OCI-LY7 (cell line): ENCODE results near the gene PALD1. TPM values are rescaled to one million over a fixed set of nuclear protein-coding genes. Genes with fewer than 3 reads are reported as not detected.

Source experiments
- BruUV-seq: library from RNA; stranded (reverse); fragments of 400-500 nt; replicated peaks from 2 replicates; lab custom pipeline; 2021; lab: Mats Ljungman, UMichigan
- CTCF ChIA-PET: fragments of 300-600 bp; sonication (Branson Sonifier 250); formaldehyde crosslinking; loops from one replicate; lab custom pipeline; 2022; ENCODE audit warnings: antibody characterized with exemption; ENCODE audit not compliant: unreplicated experiment; lab: Charles Lee
- POLR2A ChIA-PET: fragments of 300-600 bp; sonication (Branson Sonifier 250); formaldehyde crosslinking; loops from one replicate; lab custom pipeline; 2022; ENCODE audit warnings: antibody characterized with exemption; lab: Charles Lee
- DNase-seq: peaks from one replicate; pipeline ENCODE4 v3.0.0-alpha.2; 2015; ENCODE audit warnings: low spot score
- H2AFZ ChIP-seq: fragments of 200-600 bp; sonication (generic), shearing (Covaris generic); 2 replicates; pipeline ENCODE4 v1.6.1; 2014; ENCODE audit warnings: mild to moderate bottlenecking, antibody characterized with exemption, low read length, moderate library complexity
- H3K27ac ChIP-seq: fragments of 200-600 bp; sonication (generic); 2 replicates; pipeline ENCODE4 v1.5.1; 2014; ENCODE audit warnings: mixed run types, low read depth, mild to moderate bottlenecking, moderate library complexity, low read length, inconsistent platforms; ENCODE audit not compliant: poor library complexity, severe bottlenecking
- H3K36me3 ChIP-seq: fragments of 200-600 bp; sonication (generic); 2 replicates; pipeline ENCODE4 v1.6.1; 2014; ENCODE audit warnings: mild to moderate bottlenecking, antibody characterized with exemption, low read length, moderate library complexity, mixed read lengths; ENCODE audit not compliant: insufficient read depth
- H3K4me1 ChIP-seq: fragments of 200-600 bp; sonication (generic); 2 replicates; pipeline ENCODE4 v1.5.1; 2014; ENCODE audit warnings: mild to moderate bottlenecking, low read length; ENCODE audit not compliant: insufficient read depth, poor library complexity, severe bottlenecking
- H3K4me2 ChIP-seq: fragments of 200-600 bp; sonication (generic); 2 replicates; pipeline ENCODE4 v1.6.1; 2014; ENCODE audit warnings: mild to moderate bottlenecking, low read length
- H3K4me3 ChIP-seq: fragments of 200-600 bp; sonication (generic); 2 replicates; pipeline ENCODE4 v1.5.1; 2014; ENCODE audit warnings: mild to moderate bottlenecking, low read depth, low read length; ENCODE audit not compliant: poor library complexity, severe bottlenecking
- H3K79me2 ChIP-seq: fragments of 200-600 bp; sonication (generic); 2 replicates; pipeline ENCODE4 v1.6.1; 2016; ENCODE audit warnings: low read depth, mild to moderate bottlenecking, low read length, moderate library complexity, mixed read lengths; ENCODE audit not compliant: insufficient read depth
- H3K9me2 ChIP-seq: fragments of 200-600 bp; sonication (generic); 2 replicates; pipeline ENCODE4 v1.6.1; 2016; ENCODE audit warnings: mild to moderate bottlenecking, low read length, mixed read lengths; ENCODE audit not compliant: insufficient read depth
- H3K9me3 ChIP-seq: fragments of 200-600 bp; sonication (generic); 2 replicates; pipeline ENCODE4 v1.6.1; 2014; ENCODE audit warnings: mild to moderate bottlenecking, mixed run types, low read length, mixed read lengths
- H4K20me1 ChIP-seq: fragments of 200-600 bp; sonication (generic); 2 replicates; pipeline ENCODE4 v1.6.1; 2014; ENCODE audit warnings: mild to moderate bottlenecking, antibody characterized with exemption, low read length, moderate library complexity, mixed read lengths; ENCODE audit not compliant: insufficient read depth
- EZH2phosphoT487 ChIP-seq: fragments of 200-600 bp; sonication (generic); IDR thresholded peaks from 2 replicates; pipeline ENCODE4 v1.6.1; 2018; ENCODE audit warnings: low read depth, borderline replicate concordance, mild to moderate bottlenecking, mixed run types, antibody characterized with exemption, low read length, moderate library complexity, mixed read lengths
- intact Hi-C: fragments of 100-400 bp; cut with micrococcal nuclease; formaldehyde crosslinking; loops from one replicate; pipeline ENCODE4 v1.10.0; 2022; ENCODE audit not compliant: unreplicated experiment
- total RNA-seq, 2 experiments: library from RNA; depleted of rRNA in 1 of 2; stranded (reverse); fragments of >200 nt in 1 of 2; shearing (Covaris generic) in 1 of 2; gene quantifications; 2 replicates each; pipeline ENCODE4 v1.2.3, GENCODE V29; 2014 to 2022
- TF ChIP-seq, protein P1 (sequence below): fragments of 200-600 bp; sonication (generic); conservative IDR thresholded peaks from 2 replicates; pipeline ENCODE4 v1.5.1; 2014; ENCODE audit warnings: mild to moderate bottlenecking, antibody characterized with exemption, low read length, moderate library complexity, mixed read lengths

The PALD1 gene
- total RNA-seq, 2 experiments from 2014 or later = 52.7 to 66.7 TPM

DNA sequence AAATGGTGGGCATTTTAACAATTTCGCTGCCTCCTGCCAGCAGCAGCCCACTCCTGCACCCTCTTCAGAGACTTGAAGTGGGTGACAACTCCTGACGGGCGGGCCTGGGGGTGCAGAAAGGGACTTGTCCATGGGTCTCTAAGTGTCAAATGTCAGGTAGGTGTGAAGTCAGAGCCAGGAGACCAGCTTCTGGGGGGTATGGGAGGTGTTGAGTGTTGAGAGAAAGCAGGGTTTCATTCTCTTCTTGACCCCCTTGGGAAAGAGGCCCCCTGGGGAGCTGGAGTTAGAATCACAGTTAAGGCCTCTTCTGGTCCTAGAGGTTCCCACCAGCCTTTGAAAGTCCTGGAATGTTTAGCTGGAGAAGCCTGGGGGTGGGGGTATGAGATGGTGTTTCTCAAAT is 11.6 kb upstream of the PALD1 start:
- Histone ChIP-seq H3K4me2 (no peak overlapping the region), H3K4me1 (peaks cover 7% of the 10 kb centered on the region), H3K9me2 (no peaks in the 10 kb centered on the region), H2AFZ (no peak overlapping the region), H3K27ac (no peak overlapping the region), H3K9me3 (no peaks in the 10 kb centered on the region), H3K79me2 (no peaks in the 10 kb centered on the region), H3K36me3 (no peaks in the 10 kb centered on the region), H4K20me1 (no peaks in the 10 kb centered on the region), H3K4me3 (no peak overlapping the region)
- ChIA-PET CTCF (interaction anchor here (0.6 kb wide), 1 partner anchor 85 kb away, joined by 3 read pairs; no protein-coding TSS in a partner anchor), POLR2A (no interaction called here)
- intact Hi-C loops = no loop called here
- no TSS peak for BruUV-seq
- no peak for TF ChIP-seq EZH2phosphoT487
- TF ChIP-seq, protein P1, sequence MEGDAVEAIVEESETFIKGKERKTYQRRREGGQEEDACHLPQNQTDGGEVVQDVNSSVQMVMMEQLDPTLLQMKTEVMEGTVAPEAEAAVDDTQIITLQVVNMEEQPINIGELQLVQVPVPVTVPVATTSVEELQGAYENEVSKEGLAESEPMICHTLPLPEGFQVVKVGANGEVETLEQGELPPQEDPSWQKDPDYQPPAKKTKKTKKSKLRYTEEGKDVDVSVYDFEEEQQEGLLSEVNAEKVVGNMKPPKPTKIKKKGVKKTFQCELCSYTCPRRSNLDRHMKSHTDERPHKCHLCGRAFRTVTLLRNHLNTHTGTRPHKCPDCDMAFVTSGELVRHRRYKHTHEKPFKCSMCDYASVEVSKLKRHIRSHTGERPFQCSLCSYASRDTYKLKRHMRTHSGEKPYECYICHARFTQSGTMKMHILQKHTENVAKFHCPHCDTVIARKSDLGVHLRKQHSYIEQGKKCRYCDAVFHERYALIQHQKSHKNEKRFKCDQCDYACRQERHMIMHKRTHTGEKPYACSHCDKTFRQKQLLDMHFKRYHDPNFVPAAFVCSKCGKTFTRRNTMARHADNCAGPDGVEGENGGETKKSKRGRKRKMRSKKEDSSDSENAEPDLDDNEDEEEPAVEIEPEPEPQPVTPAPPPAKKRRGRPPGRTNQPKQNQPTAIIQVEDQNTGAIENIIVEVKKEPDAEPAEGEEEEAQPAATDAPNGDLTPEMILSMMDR = no peak
- no peak for DNase-seq

DNA sequence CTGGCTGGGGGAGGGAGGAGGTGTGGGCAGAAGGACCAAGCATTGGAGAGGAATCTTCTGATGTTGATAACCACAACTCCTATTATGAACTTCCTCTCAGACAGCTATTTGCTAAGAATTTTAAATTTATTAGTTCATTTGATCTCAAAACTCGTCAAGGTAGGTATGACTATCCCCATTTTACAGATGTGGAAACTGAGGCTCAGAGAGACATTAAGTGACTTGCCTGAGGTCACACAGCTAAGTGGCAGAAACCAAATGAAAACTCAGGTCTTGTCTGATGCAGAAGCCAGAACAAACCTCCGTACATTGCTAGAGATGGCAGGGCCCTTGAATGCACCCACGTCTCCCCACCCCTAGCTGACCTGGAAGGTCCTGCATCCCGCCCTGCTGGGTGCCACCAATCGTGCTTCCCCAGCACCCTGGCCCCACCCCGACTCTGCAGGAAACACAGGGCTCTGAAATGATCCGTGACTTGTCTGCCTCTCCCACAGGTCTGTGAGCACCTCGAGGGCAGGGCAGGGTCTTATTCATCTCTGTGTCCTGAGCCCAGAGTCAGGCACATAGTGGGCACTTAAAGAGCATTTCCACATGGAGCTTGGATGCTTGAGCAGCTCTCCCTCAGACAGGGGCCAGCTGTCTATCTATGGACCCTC is 5.6 kb upstream of the PALD1 start:
- Histone ChIP-seq H2AFZ (no peak overlapping the region), H4K20me1 (no peaks in the 10 kb centered on the region), H3K9me3 (no peaks in the 10 kb centered on the region), H3K9me2 (no peaks in the 10 kb centered on the region), H3K4me1 (peaks cover 34% of the 10 kb centered on the region), H3K79me2 (no peaks in the 10 kb centered on the region), H3K27ac (no peak overlapping the region), H3K36me3 (no peaks in the 10 kb centered on the region), H3K4me2 (no peak overlapping the region), H3K4me3 (no peak overlapping the region)
- no peak for DNase-seq
- ChIA-PET CTCF (no interaction called here), POLR2A (no interaction called here)
- intact Hi-C loops = no loop called here
- no peak for TF ChIP-seq EZH2phosphoT487
- TF ChIP-seq, protein P1 = no peak
- no TSS peak for BruUV-seq

DNA sequence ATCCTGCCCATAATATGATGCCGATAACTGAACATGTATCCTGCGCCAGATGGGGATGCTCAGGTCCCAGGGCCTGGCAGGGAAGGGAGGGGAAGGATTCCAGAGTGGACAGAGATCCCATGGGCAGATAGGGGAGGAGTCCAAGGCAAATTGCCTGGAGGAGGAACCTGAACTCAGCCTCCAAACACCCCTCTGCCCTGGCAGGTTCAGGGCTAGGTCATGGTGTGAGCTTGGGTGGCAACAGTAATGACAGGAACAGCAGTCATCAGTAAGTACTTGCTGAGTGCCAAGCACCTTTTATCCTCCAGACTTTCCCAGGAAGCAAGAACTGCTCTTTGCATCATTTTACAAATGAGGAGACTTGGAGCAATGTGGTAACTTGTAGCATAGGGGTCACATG is 3.8 kb upstream of the PALD1 start:
- ChIA-PET CTCF (no interaction called here), POLR2A (no interaction called here)
- Histone ChIP-seq H3K27ac (no peak overlapping the region), H4K20me1 (no peaks in the 10 kb centered on the region), H2AFZ (no peak overlapping the region), H3K4me2 (no peak overlapping the region), H3K4me3 (no peak overlapping the region), H3K36me3 (peaks cover 8% of the 10 kb centered on the region; the same call in 1 of the 2 replicates), H3K9me3 (no peaks in the 10 kb centered on the region), H3K4me1 (peaks cover 31% of the 10 kb centered on the region), H3K9me2 (no peaks in the 10 kb centered on the region), H3K79me2 (peaks cover 11% of the 10 kb centered on the region)
- no peak for DNase-seq
- BruUV-seq = no TSS peak
- intact Hi-C loops = no loop called here
- no peak for TF ChIP-seq EZH2phosphoT487
- TF ChIP-seq, protein P1 = no peak
